ENCODE measurements around the gene USP6NL.

Gene USP6NL

GRCh38 chr10:11551104-11551503 is 60.3 kb downstream of the USP6NL start:
- DNase-seq (ENCODE audit: low read depth), result no peak

GRCh38 chr10:11548768-11549099 is 62.7 kb downstream of the USP6NL start:
- no peak for DNase-seq (ENCODE audit: low read depth)

- DNase-seq (ENCODE audit: low read depth), result no peak
Measured at GRCh38 chr10:11548065-11548767, 63.2 kb downstream of the USP6NL start.

GRCh38 chr10:11546581-11546980 is 64.9 kb downstream of the USP6NL start:
- no peak for DNase-seq (ENCODE audit: low read depth)

GRCh38 chr10:11541296-11541695 is 70.2 kb downstream of the USP6NL start:
- no peak for DNase-seq (ENCODE audit: low read depth)

GRCh38 chr10:11539191-11539868 is 72.1 kb downstream of the USP6NL start:
- no peak for DNase-seq (ENCODE audit: low read depth)

- no peak for DNase-seq (ENCODE audit: low read depth)
Measured at GRCh38 chr10:11538834-11539190, 72.6 kb downstream of the USP6NL start.

GRCh38 chr10:11536228-11536627 is 75.2 kb downstream of the USP6NL start:
- DNase-seq (ENCODE audit: low read depth), result no peak

- no peak for DNase-seq (ENCODE audit: low read depth)
Measured at GRCh38 chr10:11535346-11535959, 76.0 kb downstream of the USP6NL start.

GRCh38 chr10:11533328-11533781 is 78.1 kb downstream of the USP6NL start:
- DNase-seq (ENCODE audit: low read depth), result no peak

GRCh38 chr10:11532306-11532705 is 79.1 kb downstream of the USP6NL start:
- no peak for DNase-seq (ENCODE audit: low read depth)

GRCh38 chr10:11530806-11531205 is 80.6 kb downstream of the USP6NL start:
- DNase-seq (ENCODE audit: low read depth), result no peak

- DNase-seq (ENCODE audit: low read depth), result no peak
Measured at GRCh38 chr10:11529276-11529903, 82.1 kb downstream of the USP6NL start.

- no peak for DNase-seq (ENCODE audit: low read depth)
Measured at GRCh38 chr10:11528286-11528685, 83.2 kb downstream of the USP6NL start.

GRCh38 chr10:11527691-11528255 is 83.7 kb downstream of the USP6NL start:
- no peak for DNase-seq (ENCODE audit: low read depth)

- no peak for DNase-seq (ENCODE audit: low read depth)
Measured at GRCh38 chr10:11527068-11527467, 84.4 kb downstream of the USP6NL start.

GRCh38 chr10:11525503-11525902 is 85.9 kb downstream of the USP6NL start:
- DNase-seq (ENCODE audit: low read depth), result no peak

GRCh38 chr10:11522821-11523245 is 88.6 kb downstream of the USP6NL start:
- DNase-seq (ENCODE audit: low read depth), result no peak

- no peak for DNase-seq (ENCODE audit: low read depth)
Measured at GRCh38 chr10:11521860-11522259, 89.6 kb downstream of the USP6NL start.

GRCh38 chr10:11520892-11521291 is 90.6 kb downstream of the USP6NL start:
- no peak for DNase-seq (ENCODE audit: low read depth)

GRCh38 chr10:11517150-11517549 is 94.3 kb downstream of the USP6NL start:
- no peak for DNase-seq (ENCODE audit: low read depth)

- no peak for DNase-seq (ENCODE audit: low read depth)
Measured at GRCh38 chr10:11516431-11516746, 95.1 kb downstream of the USP6NL start.

Measured in stimulated activated CD4-positive, alpha-beta T cell treated with anti-CD3 and anti-CD28 coated beads, Interleukin-2, amount 100 ng/mL, for 4 hours (primary cell).